GM18519 (cell line): ENCODE results near the gene OR8B8.
"Not testable (repeated sequence)": the region's sequence is repeated elsewhere in the genome, so short reads cannot be mapped to it uniquely, and the experiment has no call there.

Source experiments
- ATAC-seq: cut with Tn5 transposase; IDR thresholded peaks from one replicate; pipeline ENCODE4 v1.9.1; 2021; ENCODE audit warnings: mild to moderate bottlenecking, moderate library complexity; ENCODE audit not compliant: unreplicated experiment, low FRiP score

Gene OR8B8

DNA sequence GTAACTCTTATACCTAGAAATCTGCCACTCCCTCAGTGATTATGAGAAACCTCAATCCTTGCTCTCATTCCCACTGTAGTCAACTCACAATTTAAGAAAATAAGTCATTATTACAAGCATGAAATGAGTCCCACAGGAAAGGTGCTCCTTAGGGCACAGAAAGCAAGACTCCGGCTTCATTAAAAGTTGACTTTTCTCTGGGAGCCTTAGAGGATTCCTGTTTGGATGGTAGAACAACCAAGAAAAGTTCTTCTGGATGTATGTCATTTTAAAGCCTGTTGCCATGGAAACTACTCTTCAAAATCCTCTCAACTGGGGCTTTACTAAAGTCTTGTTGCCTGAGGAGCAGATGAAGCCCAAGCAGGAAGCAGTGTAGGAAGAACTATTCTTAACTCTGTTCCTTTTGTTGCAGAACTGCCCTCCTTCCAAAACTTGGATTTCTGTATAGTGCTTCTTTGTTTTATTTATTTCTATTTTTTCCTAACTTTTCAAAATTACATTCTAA is at the start of gene OR8B8:
Gene OR8B8 (minus strand): TSS at position 51 of the 505 bp plus-strand sequence. CDS start 4,611 bp downstream, outside the sequence.
- ATAC-seq, result no peak

DNA sequence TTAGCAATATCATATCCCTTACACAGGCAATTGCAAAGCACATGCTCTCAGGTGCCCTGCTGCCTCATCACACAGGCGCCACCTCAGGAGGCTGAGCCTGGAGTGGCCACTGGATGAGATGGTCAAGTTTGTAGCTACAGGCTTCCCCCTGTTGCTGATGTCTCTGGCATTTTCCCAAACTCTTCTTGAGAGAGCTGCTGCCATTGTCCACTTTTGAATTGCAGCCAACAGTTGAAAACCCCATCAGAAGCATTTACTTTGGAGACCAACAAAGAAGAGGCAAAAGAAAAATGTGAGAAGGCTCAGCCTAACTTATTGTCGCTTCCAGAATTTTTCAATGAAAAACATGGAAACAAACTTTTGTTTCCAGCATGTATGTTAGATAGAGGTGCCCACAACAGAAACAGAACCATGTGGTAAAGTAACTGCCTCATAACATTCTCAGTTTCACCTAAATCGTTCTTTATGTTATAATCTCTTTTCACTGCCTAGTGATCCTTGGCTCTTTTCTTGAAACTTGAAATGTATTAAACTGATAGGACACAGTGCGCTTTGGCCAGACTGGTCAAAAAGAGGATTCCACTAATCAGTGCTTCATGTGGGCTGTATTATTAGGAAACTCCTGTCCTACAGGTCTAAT is 47.6 kb upstream of the OR8B8 start:
- no peak for ATAC-seq

- no peak for ATAC-seq
Measured at GRCh38 chr11:124483422-124483821, 37.9 kb upstream of the OR8B8 start.

DNA sequence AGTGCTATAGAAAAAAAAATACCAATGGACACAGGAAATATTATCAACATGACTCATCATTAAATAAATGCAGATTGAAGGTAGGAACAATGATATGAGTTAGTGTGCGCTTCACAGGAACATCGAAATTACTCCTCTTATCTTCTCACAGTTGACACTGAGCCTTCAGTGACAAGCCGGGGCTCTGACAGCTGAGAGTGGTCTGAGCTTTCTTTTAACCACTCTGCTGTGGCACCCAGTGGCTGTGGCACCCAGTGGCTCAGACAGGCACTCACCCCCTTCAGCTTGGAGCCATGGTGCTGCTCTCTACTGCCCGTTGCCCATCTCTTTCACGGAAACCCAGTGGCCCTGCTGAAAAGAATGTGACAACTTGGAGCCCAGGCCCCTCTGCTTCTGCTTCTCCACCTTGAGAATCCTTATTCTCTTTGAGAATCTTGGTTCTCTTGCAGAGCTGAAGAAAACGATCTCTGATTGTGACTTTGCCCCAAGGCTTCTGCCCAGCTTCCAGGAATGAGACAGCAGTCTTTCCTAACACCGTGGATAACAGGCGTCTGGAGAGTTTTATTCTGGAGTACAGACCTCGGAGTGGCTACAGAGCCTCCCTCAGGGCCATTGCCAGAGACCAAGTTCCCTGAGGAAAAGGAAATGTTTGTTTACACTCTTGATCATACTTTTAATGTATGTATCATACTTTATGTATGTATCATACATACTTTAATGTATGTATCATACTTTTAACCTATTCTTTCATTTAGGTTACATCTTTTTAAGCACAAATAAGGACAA is 37.1 kb upstream of the OR8B8 start:
- ATAC-seq, result no peak

- no peak for ATAC-seq
Measured at GRCh38 chr11:124481365-124482323, 36.1 kb upstream of the OR8B8 start.

DNA sequence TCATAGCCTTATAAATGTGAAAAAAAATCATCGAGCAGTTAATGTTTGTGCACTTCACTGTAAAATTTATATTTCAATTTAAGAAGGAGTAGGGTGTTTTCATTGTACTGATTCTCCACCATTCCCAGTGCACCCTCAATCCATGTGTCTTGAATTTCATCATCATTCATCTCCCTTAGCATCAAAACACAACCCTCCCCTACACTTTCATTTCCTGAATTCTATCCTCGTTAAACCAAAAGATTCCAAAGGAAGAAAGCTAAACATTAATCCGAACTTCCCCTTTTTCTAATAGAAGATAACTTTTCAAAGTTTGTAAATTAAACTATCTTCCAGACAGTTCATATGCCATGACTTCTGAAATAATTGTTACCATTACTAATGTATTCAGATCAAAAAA is 34.1 kb upstream of the OR8B8 start:
- no peak for ATAC-seq

DNA sequence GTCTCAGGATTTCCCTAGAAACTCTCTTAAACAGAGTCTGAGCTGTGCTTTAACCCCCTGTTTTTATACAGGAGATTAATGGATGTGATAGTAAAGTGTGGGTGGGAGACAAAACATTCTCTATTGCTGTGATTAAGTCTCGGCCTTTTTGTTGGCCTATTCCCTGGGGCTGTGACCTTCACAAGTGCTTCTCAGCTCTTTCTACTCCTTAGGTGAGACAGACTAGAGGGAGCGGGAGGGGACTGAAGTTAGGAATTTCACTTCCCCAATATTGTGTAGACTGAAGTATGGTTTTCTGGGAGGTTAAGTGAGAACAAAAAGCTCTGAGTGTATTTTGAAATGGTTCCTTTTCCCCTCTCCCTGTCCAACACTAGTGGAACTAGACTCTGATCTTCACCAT is 29.8 kb upstream of the OR8B8 start:
- no peak for ATAC-seq

- ATAC-seq, result no peak
Measured at GRCh38 chr11:124474779-124475178, 29.3 kb upstream of the OR8B8 start.

DNA sequence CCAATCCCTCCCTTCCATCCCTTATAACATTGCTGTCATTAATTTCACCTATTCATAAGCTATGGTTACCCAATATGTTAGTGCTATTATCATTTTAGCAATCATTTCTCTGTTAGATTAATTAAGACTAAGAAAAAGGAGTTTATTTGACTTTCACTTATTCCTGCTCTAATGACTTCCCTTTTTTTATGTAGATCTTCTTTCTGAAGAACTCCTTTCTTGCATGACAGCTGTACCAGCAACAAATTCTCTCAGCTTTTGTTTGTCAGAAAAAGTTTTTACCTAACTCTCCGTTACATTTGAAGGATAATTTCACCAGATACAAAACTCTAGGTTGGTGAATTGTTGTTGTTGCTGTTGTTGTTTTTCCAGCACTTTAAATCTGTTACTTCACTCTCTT is 28.6 kb upstream of the OR8B8 start:
- ATAC-seq, result no peak

GRCh38 chr11:124473476-124473875 is 28.0 kb upstream of the OR8B8 start:
- no peak for ATAC-seq

- ATAC-seq, result no peak
Measured at GRCh38 chr11:124470561-124471227, 25.2 kb upstream of the OR8B8 start.

DNA sequence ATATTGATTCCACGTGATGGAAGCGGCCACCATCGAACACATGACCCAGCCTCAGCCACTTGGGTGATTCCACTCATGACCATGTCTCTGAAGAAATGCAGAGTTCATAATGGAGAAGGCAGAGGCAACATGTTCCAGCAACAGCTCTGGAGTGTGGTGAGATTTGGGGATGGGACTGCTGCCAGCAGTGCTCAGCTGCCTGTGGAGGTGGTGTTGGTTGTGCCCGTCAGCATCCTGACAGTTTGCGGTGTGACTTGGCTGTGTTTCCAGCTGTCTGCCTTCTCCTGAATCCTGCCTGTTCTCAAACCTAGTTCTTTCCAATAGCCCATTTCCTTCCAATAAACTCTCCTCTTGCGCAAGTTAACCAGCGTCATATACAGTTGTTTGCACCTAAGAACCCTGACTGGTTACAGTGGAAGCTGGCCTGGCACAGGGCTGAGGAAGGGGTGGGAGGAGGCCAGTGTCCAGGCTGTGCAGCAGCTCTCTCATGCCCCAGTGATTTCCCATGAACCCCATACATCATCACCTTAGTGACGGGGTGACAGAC is 22.0 kb upstream of the OR8B8 start:
- no peak for ATAC-seq

- ATAC-seq, result no peak
Measured at GRCh38 chr11:124465368-124465767, 19.9 kb upstream of the OR8B8 start.

GRCh38 chr11:124463990-124464389 is 18.5 kb upstream of the OR8B8 start:
- no peak for ATAC-seq

DNA sequence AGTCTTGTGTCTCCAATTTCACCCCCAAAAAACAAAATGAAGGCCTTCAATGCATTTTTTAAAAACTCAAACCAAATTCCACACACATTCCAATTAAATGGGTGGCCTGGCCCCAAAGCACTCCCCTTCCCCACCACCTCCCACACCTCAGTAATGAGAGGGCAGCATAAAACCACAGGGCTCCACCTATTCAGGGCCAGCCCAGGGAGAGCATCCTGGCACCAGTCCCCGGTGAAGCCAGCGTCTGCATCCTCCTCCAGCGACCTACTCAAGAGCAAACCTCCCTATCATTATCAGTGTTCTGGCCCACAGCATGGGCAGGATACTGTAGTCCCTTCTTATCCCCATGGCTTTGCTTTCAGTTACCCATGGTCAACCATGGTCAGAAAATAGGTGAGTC is 17.8 kb upstream of the OR8B8 start:
- no peak for ATAC-seq

DNA sequence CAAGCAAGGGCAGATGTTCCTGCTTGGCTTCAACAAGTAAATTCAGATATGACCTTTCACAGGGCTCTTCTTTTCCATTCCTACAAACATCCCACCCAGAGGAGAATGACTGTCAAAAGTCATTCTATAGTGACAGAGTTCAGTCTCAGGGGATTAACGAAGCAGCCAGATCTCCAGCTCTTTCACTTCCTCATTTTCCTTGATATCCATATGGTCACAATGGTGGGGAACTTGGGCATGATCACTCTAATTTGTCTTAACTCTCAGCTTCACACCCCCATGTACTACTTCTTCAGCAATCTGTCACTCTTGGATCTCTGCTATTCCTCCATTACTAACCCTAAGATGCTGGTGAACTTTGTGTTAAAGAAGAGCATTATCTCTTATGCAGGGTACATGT is 15.0 kb upstream of the OR8B8 start:
- ATAC-seq, result no peak

DNA sequence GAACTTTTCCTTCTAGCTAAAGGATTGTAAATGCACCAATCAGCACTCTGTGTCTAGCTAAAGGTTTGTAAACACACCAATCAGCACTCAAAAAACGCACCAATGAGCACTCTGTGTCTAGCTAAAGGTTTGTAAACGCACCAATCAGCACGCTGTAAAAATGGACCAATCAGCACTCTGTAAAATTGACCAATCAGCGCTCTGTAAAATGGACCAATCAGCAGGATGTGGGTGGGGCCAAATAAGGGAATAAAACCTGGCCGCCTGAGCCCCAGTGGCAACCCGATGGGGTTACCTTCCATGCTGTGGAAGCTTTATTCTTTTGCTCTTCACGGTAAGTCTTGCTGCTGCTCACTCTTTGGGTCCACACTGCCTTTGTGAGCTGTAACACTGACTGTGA is 13.9 kb upstream of the OR8B8 start:
- not testable (repeated sequence) for ATAC-seq

- no peak for ATAC-seq
Measured at GRCh38 chr11:124454552-124454951, 9.1 kb upstream of the OR8B8 start.

GRCh38 chr11:124446916-124447315 is 1.4 kb upstream of the OR8B8 start:
- ATAC-seq, result no peak

- no peak for ATAC-seq
Measured at GRCh38 chr11:124442847-124443246, 2.6 kb downstream of the OR8B8 start.
